WTC11 (cell line): ENCODE results near the gene CLMN.

Experiments
- CBFB ChIP-seq: sonication (generic); formaldehyde crosslinking; IDR thresholded peaks from 2 replicates; pipeline ENCODE4 v1.8.1; 2022; ENCODE audit warnings: mild to moderate bottlenecking, low read depth, missing genetic modification reagents
- CREB1 ChIP-seq: sonication (generic); formaldehyde crosslinking; IDR thresholded peaks from 2 replicates; pipeline ENCODE4 v1.8.0; 2023; ENCODE audit warnings: mild to moderate bottlenecking, missing genetic modification reagents
- CREM ChIP-seq: sonication (generic); formaldehyde crosslinking; IDR thresholded peaks from 2 replicates; pipeline ENCODE4 v1.8.1; 2022; ENCODE audit warnings: mild to moderate bottlenecking, missing genetic modification reagents, moderate library complexity
- FOXJ3 ChIP-seq: sonication (generic); formaldehyde crosslinking; IDR thresholded peaks from 2 replicates; pipeline ENCODE4 v1.9.0; 2021; ENCODE audit warnings: missing genetic modification reagents, mild to moderate bottlenecking, borderline replicate concordance
- GRHL2 ChIP-seq: fragments of 250-450 bp; sonication (Bioruptor Pico); IDR thresholded peaks from 2 replicates; pipeline ENCODE4 v1.8.0; 2022; ENCODE audit warnings: mild to moderate bottlenecking, moderate library complexity; ENCODE audit not compliant: insufficient replicate concordance, severe bottlenecking
- NFATC4 ChIP-seq: fragments of 250-450 bp; sonication (Bioruptor Pico); IDR thresholded peaks from 2 replicates; pipeline ENCODE4 v1.9.0; 2021; ENCODE audit warnings: mild to moderate bottlenecking
- NFE2L1 ChIP-seq: sonication (generic); formaldehyde crosslinking; IDR thresholded peaks from 2 replicates; pipeline ENCODE4 v1.8.1; 2023; ENCODE audit warnings: missing genetic modification reagents
- SOX15 ChIP-seq: fragments of 250-450 bp; sonication (Bioruptor Pico); IDR thresholded peaks from 2 replicates; pipeline ENCODE4 v1.9.0; 2021; ENCODE audit warnings: mild to moderate bottlenecking
- SP1 ChIP-seq: sonication (generic); formaldehyde crosslinking; conservative IDR thresholded peaks from 2 replicates; pipeline ENCODE4 v1.8.1; 2022; ENCODE audit warnings: missing genetic modification reagents
- ZBTB21 ChIP-seq: sonication (generic); formaldehyde crosslinking; IDR thresholded peaks from 2 replicates; pipeline ENCODE4 v1.8.1; 2023; ENCODE audit warnings: mild to moderate bottlenecking, missing genetic modification reagents, borderline replicate concordance
- TF ChIP-seq, protein P1 (sequence below): fragments of 200-600 bp; IDR thresholded peaks from 2 replicates; pipeline ENCODE4 v1.8.0; 2022; ENCODE audit warnings: antibody characterized with exemption
- TF ChIP-seq, protein P2 (sequence below): fragments of 250-450 bp; sonication (Bioruptor Pico); conservative IDR thresholded peaks from 2 replicates; pipeline ENCODE4 v1.9.0; 2021; ENCODE audit warnings: mild to moderate bottlenecking
- TF ChIP-seq, protein P3 (sequence below): sonication (generic); formaldehyde crosslinking; IDR thresholded peaks from 2 replicates; pipeline ENCODE4 v1.8.1; 2023; ENCODE audit warnings: mild to moderate bottlenecking, missing genetic modification reagents, moderate library complexity

DNA sequence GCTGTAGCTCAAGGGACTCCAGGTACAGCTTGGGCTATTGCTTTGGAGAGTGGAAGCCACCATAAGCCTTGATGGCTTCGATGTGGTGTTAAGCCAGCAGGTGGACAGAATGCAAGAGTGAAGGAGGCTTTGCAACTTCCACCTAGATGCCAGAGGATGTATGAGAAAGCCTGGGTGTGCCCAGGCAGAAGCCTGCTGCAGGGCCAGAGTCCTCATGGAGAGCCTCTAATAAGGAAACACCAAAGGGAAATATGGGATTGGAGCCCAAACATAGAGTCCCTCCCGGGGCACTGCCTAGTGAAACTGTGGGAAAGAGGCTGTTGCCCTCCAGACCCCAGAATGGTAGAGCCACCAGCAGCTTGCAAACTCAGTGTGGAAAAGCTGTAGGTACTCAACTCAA, 152.5 kb downstream of the CLMN start:
- TF ChIP-seq ZBTB21 (CRISPR knock-in tag) = no peak
- TF ChIP-seq, protein P1, sequence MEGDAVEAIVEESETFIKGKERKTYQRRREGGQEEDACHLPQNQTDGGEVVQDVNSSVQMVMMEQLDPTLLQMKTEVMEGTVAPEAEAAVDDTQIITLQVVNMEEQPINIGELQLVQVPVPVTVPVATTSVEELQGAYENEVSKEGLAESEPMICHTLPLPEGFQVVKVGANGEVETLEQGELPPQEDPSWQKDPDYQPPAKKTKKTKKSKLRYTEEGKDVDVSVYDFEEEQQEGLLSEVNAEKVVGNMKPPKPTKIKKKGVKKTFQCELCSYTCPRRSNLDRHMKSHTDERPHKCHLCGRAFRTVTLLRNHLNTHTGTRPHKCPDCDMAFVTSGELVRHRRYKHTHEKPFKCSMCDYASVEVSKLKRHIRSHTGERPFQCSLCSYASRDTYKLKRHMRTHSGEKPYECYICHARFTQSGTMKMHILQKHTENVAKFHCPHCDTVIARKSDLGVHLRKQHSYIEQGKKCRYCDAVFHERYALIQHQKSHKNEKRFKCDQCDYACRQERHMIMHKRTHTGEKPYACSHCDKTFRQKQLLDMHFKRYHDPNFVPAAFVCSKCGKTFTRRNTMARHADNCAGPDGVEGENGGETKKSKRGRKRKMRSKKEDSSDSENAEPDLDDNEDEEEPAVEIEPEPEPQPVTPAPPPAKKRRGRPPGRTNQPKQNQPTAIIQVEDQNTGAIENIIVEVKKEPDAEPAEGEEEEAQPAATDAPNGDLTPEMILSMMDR = no peak
- no peak for TF ChIP-seq NFATC4 (CRISPR knock-in tag)
- no peak for TF ChIP-seq FOXJ3
- TF ChIP-seq SP1 (CRISPR knock-in tag) = no peak
- no peak for TF ChIP-seq CREB1
- TF ChIP-seq, protein P2, sequence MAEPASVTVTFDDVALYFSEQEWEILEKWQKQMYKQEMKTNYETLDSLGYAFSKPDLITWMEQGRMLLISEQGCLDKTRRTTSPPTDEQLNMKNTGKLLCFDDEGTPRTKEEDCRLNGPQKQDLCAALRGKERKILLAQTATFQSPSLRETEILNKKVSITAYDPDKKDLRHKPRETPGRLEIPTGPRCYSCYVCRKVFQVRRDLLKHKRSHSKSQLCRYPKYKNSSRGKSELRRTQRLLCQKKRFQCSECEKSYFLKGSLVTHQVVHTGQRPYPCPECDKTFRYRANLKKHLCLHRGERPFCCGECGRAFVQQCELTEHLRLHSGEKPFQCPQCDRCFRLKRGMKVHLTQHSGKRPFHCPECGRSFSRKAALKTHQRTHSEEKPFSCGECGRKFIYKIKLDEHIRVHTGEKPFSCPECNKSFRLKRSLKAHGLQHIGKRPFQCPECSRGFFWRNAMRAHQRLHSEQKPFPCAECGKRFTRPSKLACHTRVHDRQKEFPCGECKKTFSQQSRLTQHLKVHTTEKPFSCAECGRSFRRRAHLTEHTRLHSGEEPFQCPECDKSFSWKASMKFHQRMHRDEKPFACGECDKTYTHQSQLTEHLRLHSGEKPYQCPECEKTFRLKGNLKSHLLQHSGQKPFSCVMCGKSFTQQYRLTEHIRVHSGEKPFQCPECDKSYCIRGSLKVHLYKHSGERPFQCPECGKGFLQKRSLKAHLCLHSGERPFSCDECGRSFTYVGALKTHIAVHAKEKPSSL (CRISPR knock-in tag) = no peak
- TF ChIP-seq CREM (CRISPR knock-in tag) = no peak
- TF ChIP-seq SOX15 (CRISPR knock-in tag) = no peak
- no peak for TF ChIP-seq GRHL2
- no peak for TF ChIP-seq NFE2L1 (CRISPR knock-in tag)
- TF ChIP-seq, protein P3, sequence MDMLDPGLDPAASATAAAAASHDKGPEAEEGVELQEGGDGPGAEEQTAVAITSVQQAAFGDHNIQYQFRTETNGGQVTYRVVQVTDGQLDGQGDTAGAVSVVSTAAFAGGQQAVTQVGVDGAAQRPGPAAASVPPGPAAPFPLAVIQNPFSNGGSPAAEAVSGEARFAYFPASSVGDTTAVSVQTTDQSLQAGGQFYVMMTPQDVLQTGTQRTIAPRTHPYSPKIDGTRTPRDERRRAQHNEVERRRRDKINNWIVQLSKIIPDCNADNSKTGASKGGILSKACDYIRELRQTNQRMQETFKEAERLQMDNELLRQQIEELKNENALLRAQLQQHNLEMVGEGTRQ = no peak
- no peak for TF ChIP-seq CBFB
